HEK293 (cell line): ENCODE results near the gene ENTPD8.

Source experiments
- CTCF ChIA-PET: fragments of 350-600 bp; formaldehyde crosslinking; extraction: SDS; loops from one replicate; lab custom pipeline; 2021; ENCODE audit warnings: antibody characterized with exemption; lab: Yijun Ruan, JAX
- POLR2A ChIA-PET: fragments of 300-600 bp; formaldehyde crosslinking; extraction: SDS; loops from one replicate; lab custom pipeline; 2020; ENCODE audit warnings: antibody characterized with exemption, inconsistent platforms; lab: Yijun Ruan, JAX
- H3K27ac ChIP-seq: fragments of 200-500 bp; sonication (Bioruptor generic); 2 replicates; pipeline ENCODE4 v1.5.1; 2014; ENCODE audit warnings: low read depth, low read length, control low read depth, inconsistent platforms; ENCODE audit errors: extremely low read depth
- H3K36me3 ChIP-seq, 2 experiments: fragments of 200-500 bp in 1 of 2; sonication (Bioruptor generic) in 1 of 2; 1 replicate in 1 of 2; 2 replicates in 1 of 2; pipeline ENCODE4 v1.5.1; 2014 to 2017; ENCODE audit warnings: inconsistent platforms in 2 of 2, low read length in 2 of 2; ENCODE audit not compliant: control insufficient read depth in 2 of 2, insufficient read depth in 1 of 2
- H3K4me1 ChIP-seq: fragments of 200-500 bp; sonication (Bioruptor generic); 2 replicates; pipeline ENCODE4 v1.5.1; 2014; ENCODE audit warnings: mild to moderate bottlenecking, low read length, inconsistent platforms; ENCODE audit not compliant: control insufficient read depth, insufficient read depth
- H3K4me3 ChIP-seq: 2 replicates; pipeline ENCODE4 v1.5.1; 2011; ENCODE audit warnings: low read depth, mild to moderate bottlenecking, control low read depth, low read length, moderate library complexity
- H3K9me3 ChIP-seq: fragments of 200-500 bp; sonication (Bioruptor generic); 2 replicates; pipeline ENCODE4 v1.5.1; 2014; ENCODE audit warnings: low read depth, low read length, inconsistent platforms; ENCODE audit not compliant: control insufficient read depth, insufficient read depth
- ATF2 ChIP-seq: fragments of 450-650 bp; formaldehyde crosslinking; IDR thresholded peaks from 2 replicates; pipeline ENCODE4 v1.5.1; 2016; ENCODE audit warnings: missing biosample characterization, missing genetic modification characterization, low read depth
- BCL11B ChIP-seq: fragments of 450-650 bp; formaldehyde crosslinking; IDR thresholded peaks from 2 replicates; pipeline ENCODE4 v1.5.1; 2016; ENCODE audit warnings: low read depth, missing biosample characterization, missing genetic modification characterization
- EGR2 ChIP-seq: fragments of 450-650 bp; formaldehyde crosslinking; IDR thresholded peaks from 2 replicates; pipeline ENCODE4 v1.5.1; 2016; ENCODE audit warnings: low read depth, missing biosample characterization, missing genetic modification characterization
- HOXA7 ChIP-seq: sonication (generic); formaldehyde crosslinking; IDR thresholded peaks from 2 replicates; pipeline ENCODE4 v1.8.1; 2022; ENCODE audit warnings: missing genetic modification reagents, borderline replicate concordance
- KLF10 ChIP-seq: fragments of 450-650 bp; IDR thresholded peaks from 2 replicates; pipeline ENCODE4 v1.5.1; 2018; ENCODE audit warnings: missing biosample characterization, mild to moderate bottlenecking, missing genetic modification characterization
- KLF17 ChIP-seq: fragments of 450-650 bp; formaldehyde crosslinking; IDR thresholded peaks from 2 replicates; pipeline ENCODE4 v1.5.1; 2016; ENCODE audit warnings: missing biosample characterization, missing genetic modification characterization
- KLF9 ChIP-seq: fragments of 450-650 bp; formaldehyde crosslinking; IDR thresholded peaks from 2 replicates; pipeline ENCODE4 v1.5.1; 2016; ENCODE audit warnings: missing biosample characterization, missing genetic modification characterization, low read depth
- OVOL3 ChIP-seq: fragments of 450-650 bp; formaldehyde crosslinking; IDR thresholded peaks from 2 replicates; pipeline ENCODE4 v1.5.1; 2016; ENCODE audit warnings: missing biosample characterization, missing genetic modification characterization
- PRDM6 ChIP-seq: fragments of 450-650 bp; formaldehyde crosslinking; IDR thresholded peaks from 2 replicates; pipeline ENCODE4 v1.5.1; 2017; ENCODE audit warnings: missing biosample characterization, missing genetic modification characterization
- SP3 ChIP-seq: fragments of 450-650 bp; formaldehyde crosslinking; IDR thresholded peaks from 2 replicates; pipeline ENCODE4 v1.5.1; 2016; ENCODE audit warnings: missing biosample characterization, missing genetic modification characterization
- TCF7L2 ChIP-seq: IDR thresholded peaks from 2 replicates; pipeline ENCODE4 v1.6.1; 2011; ENCODE audit warnings: low read depth, mild to moderate bottlenecking, inconsistent platforms, low read length, moderate library complexity, borderline replicate concordance
- ZBTB10 ChIP-seq: fragments of 450-650 bp; formaldehyde crosslinking; IDR thresholded peaks from 2 replicates; pipeline ENCODE4 v1.5.1; 2016; ENCODE audit warnings: missing biosample characterization, missing genetic modification characterization
- ZBTB17 ChIP-seq: fragments of 450-650 bp; formaldehyde crosslinking; IDR thresholded peaks from 2 replicates; pipeline ENCODE4 v1.5.1; 2016; ENCODE audit warnings: missing biosample characterization, missing genetic modification characterization
- ZFHX2 ChIP-seq: fragments of 450-650 bp; formaldehyde crosslinking; conservative IDR thresholded peaks from 2 replicates; pipeline ENCODE4 v1.5.1; 2016; ENCODE audit warnings: missing biosample characterization, missing genetic modification characterization
- ZFP3 ChIP-seq: fragments of 450-650 bp; formaldehyde crosslinking; IDR thresholded peaks from 2 replicates; pipeline ENCODE4 v1.5.1; 2016; ENCODE audit warnings: low read depth, missing biosample characterization, missing genetic modification characterization
- ZNF24 ChIP-seq: fragments of 450-650 bp; formaldehyde crosslinking; IDR thresholded peaks from 2 replicates; pipeline ENCODE4 v1.5.1; 2016; ENCODE audit warnings: missing biosample characterization, missing genetic modification characterization
- ZNF266 ChIP-seq: fragments of 450-650 bp; formaldehyde crosslinking; IDR thresholded peaks from 2 replicates; pipeline ENCODE4 v1.5.1; 2016; ENCODE audit warnings: missing biosample characterization, missing genetic modification characterization, low read depth
- ZNF354C ChIP-seq: fragments of 450-650 bp; formaldehyde crosslinking; IDR thresholded peaks from 2 replicates; pipeline ENCODE4 v1.5.1; 2016; ENCODE audit warnings: missing biosample characterization, missing genetic modification characterization, low read depth, borderline replicate concordance
- ZNF391 ChIP-seq: fragments of 450-650 bp; formaldehyde crosslinking; IDR thresholded peaks from 2 replicates; pipeline ENCODE4 v1.5.1; 2016; ENCODE audit warnings: low read depth, missing biosample characterization, missing genetic modification characterization, borderline replicate concordance
- ZNF561 ChIP-seq: fragments of 450-650 bp; IDR thresholded peaks from 2 replicates; pipeline ENCODE4 v1.5.1; 2018; ENCODE audit warnings: missing biosample characterization, missing genetic modification characterization, borderline replicate concordance
- ZNF623 ChIP-seq: fragments of 450-650 bp; formaldehyde crosslinking; IDR thresholded peaks from 2 replicates; pipeline ENCODE4 v1.5.1; 2016; ENCODE audit warnings: missing biosample characterization, missing genetic modification characterization
- ZNF677 ChIP-seq: fragments of 450-650 bp; IDR thresholded peaks from 2 replicates; pipeline ENCODE4 v1.5.0; 2018; ENCODE audit warnings: missing biosample characterization, mild to moderate bottlenecking, missing genetic modification characterization, moderate library complexity
- ZNF704 ChIP-seq: fragments of 450-650 bp; formaldehyde crosslinking; IDR thresholded peaks from 2 replicates; pipeline ENCODE4 v1.5.1; 2016; ENCODE audit warnings: missing biosample characterization, missing genetic modification characterization
- ZNF768 ChIP-seq: fragments of 450-650 bp; formaldehyde crosslinking; IDR thresholded peaks from 2 replicates; pipeline ENCODE4 v1.5.1; 2018; ENCODE audit warnings: missing biosample characterization, mild to moderate bottlenecking, missing genetic modification characterization
- TF ChIP-seq, protein P1 (sequence below): fragments of 450-650 bp; formaldehyde crosslinking; IDR thresholded peaks from 2 replicates; pipeline ENCODE4 v1.5.1; 2016; ENCODE audit warnings: missing biosample characterization, missing genetic modification characterization, low read depth

ENTPD8 gene

GRCh38 chr9:137435381-137435891, 5.7 kb downstream of the ENTPD8 start (continued):
- TF ChIP-seq ZNF768 (no peak), ZNF354C (tag by site-specific recombination) (no peak), ZFP3 (tag by site-specific recombination) (no peak), ZNF623 (tag by site-specific recombination) (no peak), PRDM6 (tag by site-specific recombination) (no peak), ZNF24 (tag by site-specific recombination) (no peak), OVOL3 (tag by site-specific recombination) (no peak), ZNF266 (no peak), BCL11B (tag by site-specific recombination) (no peak), TCF7L2 (no peak), KLF9 (no peak), ATF2 (no peak), HOXA7 (CRISPR knock-in tag) (no peak)
- TF ChIP-seq, protein P1, sequence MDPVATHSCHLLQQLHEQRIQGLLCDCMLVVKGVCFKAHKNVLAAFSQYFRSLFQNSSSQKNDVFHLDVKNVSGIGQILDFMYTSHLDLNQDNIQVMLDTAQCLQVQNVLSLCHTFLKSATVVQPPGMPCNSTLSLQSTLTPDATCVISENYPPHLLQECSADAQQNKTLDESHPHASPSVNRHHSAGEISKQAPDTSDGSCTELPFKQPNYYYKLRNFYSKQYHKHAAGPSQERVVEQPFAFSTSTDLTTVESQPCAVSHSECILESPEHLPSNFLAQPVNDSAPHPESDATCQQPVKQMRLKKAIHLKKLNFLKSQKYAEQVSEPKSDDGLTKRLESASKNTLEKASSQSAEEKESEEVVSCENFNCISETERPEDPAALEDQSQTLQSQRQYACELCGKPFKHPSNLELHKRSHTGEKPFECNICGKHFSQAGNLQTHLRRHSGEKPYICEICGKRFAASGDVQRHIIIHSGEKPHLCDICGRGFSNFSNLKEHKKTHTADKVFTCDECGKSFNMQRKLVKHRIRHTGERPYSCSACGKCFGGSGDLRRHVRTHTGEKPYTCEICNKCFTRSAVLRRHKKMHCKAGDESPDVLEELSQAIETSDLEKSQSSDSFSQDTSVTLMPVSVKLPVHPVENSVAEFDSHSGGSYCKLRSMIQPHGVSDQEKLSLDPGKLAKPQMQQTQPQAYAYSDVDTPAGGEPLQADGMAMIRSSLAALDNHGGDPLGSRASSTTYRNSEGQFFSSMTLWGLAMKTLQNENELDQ (tag by site-specific recombination) = no peak

DNA sequence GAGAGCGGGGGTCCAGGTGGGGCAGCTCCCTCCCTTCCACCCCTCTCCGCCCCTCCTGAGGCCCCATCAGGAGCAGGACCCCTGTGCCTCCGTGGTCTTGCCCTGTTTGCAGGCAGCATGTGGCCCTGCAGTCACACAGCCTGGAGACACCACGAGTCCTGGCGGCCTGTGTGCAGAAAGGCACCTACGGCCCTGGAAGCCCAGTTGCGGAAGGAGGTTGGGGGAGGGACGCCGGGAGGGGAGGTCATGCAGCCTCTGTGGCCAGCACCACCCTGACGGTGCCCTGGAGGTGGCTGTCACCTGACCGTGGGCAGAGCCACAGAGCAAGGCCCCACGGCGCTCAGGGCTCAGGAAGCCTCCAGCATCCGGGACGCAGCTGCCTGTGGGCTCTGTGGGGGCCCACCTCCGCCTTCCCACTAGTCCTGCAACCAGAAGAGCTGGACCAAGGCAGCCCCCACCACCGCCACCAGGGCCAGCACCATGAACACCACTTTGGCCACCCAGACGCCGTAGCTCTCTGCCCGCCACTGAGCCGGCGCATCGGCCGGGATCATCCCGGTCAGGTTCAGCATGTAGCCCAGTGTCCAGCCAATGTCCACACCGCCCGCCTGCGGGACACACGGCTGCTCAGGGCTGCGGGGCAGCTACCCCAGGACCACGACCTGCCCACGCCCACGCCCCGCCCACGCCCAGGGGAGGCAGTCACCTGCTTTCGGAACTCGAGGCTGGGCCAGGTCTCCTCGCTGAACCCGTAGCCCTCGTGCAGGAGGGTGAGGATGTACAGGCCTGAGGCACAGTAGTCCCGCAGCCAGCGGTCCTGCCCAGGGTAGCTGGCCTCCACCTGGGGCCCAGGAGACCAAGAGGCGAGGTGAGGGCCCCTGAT, 6.4 kb downstream of the ENTPD8 start:
- H3K4me1 ChIP-seq = no peaks in the 10 kb centered on the region
- H3K4me3 ChIP-seq = no peak overlapping the region
- no peaks in the 10 kb centered on the region for H3K9me3 ChIP-seq
- no peaks in the 10 kb centered on the region for H3K36me3 ChIP-seq
- no peak overlapping the region for H3K27ac ChIP-seq
- ChIA-PET POLR2A (interaction anchor here (0.7 to 1.2 kb wide), 2 partner anchors 23 to 39 kb away, joined by 3 read pairs; no protein-coding TSS in a partner anchor), CTCF (interaction anchor here (0.6 to 1.2 kb wide), 3 partner anchors 9 to 348 kb away, joined by 3 to 4 read pairs (median 4); no protein-coding TSS in a partner anchor)
- TF ChIP-seq ZBTB10 (no peak), EGR2 (tag by site-specific recombination) (peak; percentile 62), KLF9 (0 out of 2 replicates have a peak, but pooled peaks have one; percentile 42), ZNF24 (tag by site-specific recombination) (no peak), ZFHX2 (peak; percentile 58), SP3 (tag by site-specific recombination) (no peak), KLF17 (tag by site-specific recombination) (no peak), ZNF561 (tag by site-specific recombination) (no peak), KLF10 (tag by site-specific recombination) (no peak), ZNF391 (tag by site-specific recombination) (no peak), ZNF677 (tag by site-specific recombination) (no peak), ZNF704 (tag by site-specific recombination) (no peak), ZBTB17 (tag by site-specific recombination) (no peak)
